HepG2 (cell line): Measurements from ENCODE around the gene TTLL11. TPM values are rescaled to one million over a fixed set of nuclear protein-coding genes. Genes with fewer than 3 reads are reported as not detected.
A peak's percentile ranks its signal among the peaks of the same experiment; 100 is the strongest.

Experiments used
- ATF6 ChIP-seq: sonication (generic); formaldehyde crosslinking; conservative IDR thresholded peaks from 2 replicates; pipeline ENCODE4 v1.4.0; 2020; ENCODE audit warnings: missing genetic modification reagents
- ATM ChIP-seq: fragments of 450-650 bp; IDR thresholded peaks from 2 replicates; pipeline ENCODE4 v1.7.1; 2017; ENCODE audit warnings: mild to moderate bottlenecking, borderline replicate concordance
- CHD2 ChIP-seq: IDR thresholded peaks from 2 replicates; pipeline ENCODE4 v1.6.1; 2011; ENCODE audit warnings: low read depth, low read length, improper control_type of control experiment
- CREB3 ChIP-seq: sonication (generic); formaldehyde crosslinking; IDR thresholded peaks from 2 replicates; pipeline ENCODE4 v1.5.0; 2020; ENCODE audit warnings: missing genetic modification reagents
- FOXC1 ChIP-seq: sonication (generic); formaldehyde crosslinking; IDR thresholded peaks from 2 replicates; pipeline ENCODE4 v1.8.0; 2022; ENCODE audit warnings: mild to moderate bottlenecking, missing genetic modification reagents, borderline replicate concordance
- RAD51 ChIP-seq: fragments of 450-650 bp; IDR thresholded peaks from 2 replicates; pipeline ENCODE4 v1.6.1; 2016; ENCODE audit warnings: borderline replicate concordance
- RFX3 ChIP-seq: IDR thresholded peaks from 2 replicates; pipeline ENCODE4 v1.6.1; 2016; ENCODE audit warnings: missing biosample characterization, missing genetic modification reagents
- SNAPC4 ChIP-seq: sonication (generic); formaldehyde crosslinking; IDR thresholded peaks from 2 replicates; pipeline ENCODE4 v1.4.0; 2020; ENCODE audit warnings: mild to moderate bottlenecking, missing genetic modification reagents
- SRY ChIP-seq: sonication (generic); formaldehyde crosslinking; IDR thresholded peaks from 2 replicates; pipeline ENCODE4 v1.8.0; 2022; ENCODE audit warnings: mild to moderate bottlenecking, missing genetic modification reagents
- ZBTB33 ChIP-seq: sonication (generic); formaldehyde crosslinking; IDR thresholded peaks from 2 replicates; pipeline ENCODE4 v1.4.0; 2020; ENCODE audit warnings: missing genetic modification reagents
- ZMYM3 ChIP-seq: sonication (generic); formaldehyde crosslinking; IDR thresholded peaks from 2 replicates; pipeline ENCODE4 v1.5.1; 2020; ENCODE audit warnings: mild to moderate bottlenecking, missing genetic modification reagents
- ZNF230 ChIP-seq: sonication (generic); formaldehyde crosslinking; IDR thresholded peaks from 2 replicates; pipeline ENCODE4 v1.4.0; 2020; ENCODE audit warnings: mild to moderate bottlenecking, missing genetic modification reagents
- ZNF350 ChIP-seq: sonication (generic); formaldehyde crosslinking; IDR thresholded peaks from 2 replicates; pipeline ENCODE4 v1.4.0; 2020; ENCODE audit warnings: mild to moderate bottlenecking, low read depth, missing genetic modification reagents, borderline replicate concordance
- ZNF512B ChIP-seq: sonication (generic); formaldehyde crosslinking; IDR thresholded peaks from 2 replicates; pipeline ENCODE4 v1.5.1; 2020; ENCODE audit warnings: missing genetic modification reagents, mild to moderate bottlenecking, borderline replicate concordance
- polyA plus RNA-seq, 8 experiments: library from polyadenylated mRNA; depleted of rRNA in 3 of 8; stranded (reverse) in 7 of 8; unstranded in 1 of 8; fragments of >200 nt; fragmentation: Illumina TruSeq in 4 of 8; extraction: Trizol in 4 of 8; gene quantifications; 2 replicates each; pipeline versions ENCODE4 v1.2.1 to v1.2.3, GENCODE V29; 2011 to 2016; ENCODE audit warnings: low read depth in 4 of 8, missing spikeins in 1 of 8, mixed read lengths in 1 of 8; ENCODE audit not compliant: insufficient read depth in 1 of 8
- total RNA-seq, 5 experiments: library from RNA; depleted of rRNA; stranded (reverse); fragments of >200 nt; fragmentation: Illumina TruSeq; extraction: Trizol; gene quantifications; 2 replicates each; pipeline ENCODE4 v1.2.3, GENCODE V29; 2016; ENCODE audit warnings: low read depth in 1 of 5

TTLL11 gene
- total and polyA plus RNA-seq, 2 of the 13 experiments (the other 11 are each of a cell fraction or from before 2014, with no cell fraction given): 4.5 to 5.2 TPM

GRCh38 chr9:122092611-122093506 is at the start of gene TTLL11 (continued):
- TF ChIP-seq ATM (no peak), ZMYM3 (peak; percentile 75; the same call in 1 of the 2 replicates), CHD2 (no peak), SRY (CRISPR knock-in tag) (peak; percentile 83; the same call in 1 of the 2 replicates), RFX3 (0 out of 2 replicates have a peak, but pooled peaks have one; percentile 27), FOXC1 (CRISPR knock-in tag) (0 out of 2 replicates have a peak, but pooled peaks have one; percentile 6), RAD51 (peak; percentile 93), ZNF512B (CRISPR knock-in tag) (no peak), ZNF350 (CRISPR knock-in tag) (peak; percentile 40; the same call in 1 of the 2 replicates), CREB3 (CRISPR knock-in tag) (no peak), SNAPC4 (CRISPR knock-in tag) (0 out of 2 replicates have a peak, but pooled peaks have one; percentile 10), ZNF230 (CRISPR knock-in tag) (no peak), ATF6 (no peak), ZBTB33 (CRISPR knock-in tag) (peak; percentile 25; the same call in 1 of the 2 replicates)
